Calu3 (cell line): ENCODE data around the gene PPM1L. TPM values are rescaled to one million over a fixed set of nuclear protein-coding genes. Genes with fewer than 3 reads are reported as not detected.

Experiments
- BruUV-seq: library from RNA; stranded (reverse); fragments of 400-500 nt; replicated peaks from 2 replicates; lab custom pipeline; 2021; lab: Mats Ljungman, UMichigan
- CTCF ChIA-PET: fragments of 300-600 bp; sonication (Branson Sonifier 250); formaldehyde crosslinking; loops from one replicate; lab custom pipeline; 2022; ENCODE audit warnings: antibody characterized with exemption; lab: Charles Lee
- DNase-seq: peaks from one replicate; pipeline ENCODE4 v3.0.0; 2022
- H3K27ac Mint-ChIP-seq: one replicate; pipeline ENCODE4 v1.8.0; 2022; ENCODE audit warnings: mixed read lengths; ENCODE audit not compliant: unreplicated experiment
- H3K27me3 Mint-ChIP-seq: one replicate; pipeline ENCODE4 v1.8.0; 2022; ENCODE audit warnings: mixed read lengths; ENCODE audit not compliant: unreplicated experiment
- H3K36me3 Mint-ChIP-seq: one replicate; pipeline ENCODE4 v1.8.0; 2022; ENCODE audit warnings: mild to moderate bottlenecking, moderate library complexity, mixed read lengths; ENCODE audit not compliant: insufficient read depth, unreplicated experiment
- H3K4me1 Mint-ChIP-seq: one replicate; pipeline ENCODE4 v1.8.0; 2022; ENCODE audit warnings: mild to moderate bottlenecking, low read depth, mixed read lengths; ENCODE audit not compliant: unreplicated experiment
- H3K4me3 Mint-ChIP-seq: one replicate; pipeline ENCODE4 v1.8.0; 2022; ENCODE audit warnings: mild to moderate bottlenecking, low read depth, moderate library complexity, mixed read lengths; ENCODE audit not compliant: unreplicated experiment
- H3K9me3 Mint-ChIP-seq: one replicate; pipeline ENCODE4 v1.8.0; 2022; ENCODE audit warnings: low read depth, mixed read lengths; ENCODE audit not compliant: unreplicated experiment
- CTCF ChIP-seq: fragments of 200-600 bp; IDR thresholded peaks from one replicate; pipeline ENCODE4 v1.8.0; 2022; ENCODE audit warnings: antibody characterized with exemption; ENCODE audit not compliant: unreplicated experiment
- intact Hi-C: fragments of 100-400 bp; cut with micrococcal nuclease; formaldehyde crosslinking; loops from one replicate; pipeline ENCODE4 v1.10.0; 2022; ENCODE audit not compliant: unreplicated experiment
- total RNA-seq: library from RNA; stranded (reverse); gene quantifications from 2 replicates; pipeline ENCODE4 v1.2.3, GENCODE V29; 2022

The PPM1L gene
- total RNA-seq, 1 experiment from 2014 or later: 18.4 TPM

DNA sequence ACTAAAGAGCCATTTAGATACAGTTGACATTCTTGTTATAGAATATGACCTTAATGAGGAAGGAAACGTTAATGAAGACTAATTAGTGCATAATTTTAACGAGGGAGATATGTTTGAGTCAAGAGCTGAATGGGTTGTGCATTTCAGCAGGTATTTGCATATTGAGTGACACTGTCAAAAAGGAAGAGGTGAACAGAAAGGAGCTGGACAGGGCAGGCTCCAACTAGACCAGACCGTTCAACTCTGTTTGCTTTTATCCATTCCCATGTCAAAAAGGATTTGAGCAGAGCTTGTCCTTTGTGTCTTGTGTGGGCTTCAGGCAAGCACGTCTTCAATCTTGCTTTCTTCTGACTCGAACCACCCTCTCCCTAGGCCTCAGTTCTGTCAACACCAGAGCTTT, 308.4 kb downstream of the PPM1L start:
- Mint-ChIP-seq H3K36me3 (no peaks in the 10 kb centered on the region), H3K9me3 (no peaks in the 10 kb centered on the region), H3K4me1 (peaks cover under 1% of the 10 kb centered on the region), H3K4me3 (no peak overlapping the region), H3K27me3 (no peaks in the 10 kb centered on the region), H3K27ac (no peak overlapping the region)
- CTCF ChIA-PET: interaction anchor here (0.7 kb wide), 1 partner anchor 33 kb away, joined by 3 read pairs; no protein-coding TSS in a partner anchor
- intact Hi-C loops: no loop called here
- DNase-seq: no peak
- no TSS peak for BruUV-seq
- no peak for TF ChIP-seq CTCF

GRCh38 chr3:161066930-161067329, 310.9 kb downstream of the PPM1L start:
- CTCF ChIA-PET: interaction anchor here (0.6 kb wide), 1 partner anchor 110 kb away, joined by 3 read pairs; no protein-coding TSS in a partner anchor
- BruUV-seq: no TSS peak

GRCh38 chr3:161067335-161067734, 311.3 kb downstream of the PPM1L start:
- Mint-ChIP-seq H3K27ac (no peak overlapping the region), H3K36me3 (no peaks in the 10 kb centered on the region), H3K9me3 (no peaks in the 10 kb centered on the region), H3K4me3 (no peak overlapping the region), H3K4me1 (peaks cover 14% of the 10 kb centered on the region), H3K27me3 (no peaks in the 10 kb centered on the region)
- DNase-seq: no peak
- TF ChIP-seq CTCF: no peak
- intact Hi-C loops: no loop called here
- CTCF ChIA-PET: no interaction called here
- no TSS peak for BruUV-seq

More at GRCh38 chr3:161066930-161067329, 310.9 kb downstream of the PPM1L start:
- DNase-seq: no peak
- H3K4me1 Mint-ChIP-seq: peaks cover 14% of the 10 kb centered on the region
- no peak overlapping the region for H3K27ac Mint-ChIP-seq
- intact Hi-C loops: no loop called here
- H3K36me3 Mint-ChIP-seq: no peaks in the 10 kb centered on the region
- no peak overlapping the region for H3K4me3 Mint-ChIP-seq
- H3K27me3 Mint-ChIP-seq: no peaks in the 10 kb centered on the region
- TF ChIP-seq CTCF: no peak
- H3K9me3 Mint-ChIP-seq: no peaks in the 10 kb centered on the region

- Mint-ChIP-seq H3K4me3 (no peak overlapping the region), H3K9me3 (no peaks in the 10 kb centered on the region), H3K27me3 (no peaks in the 10 kb centered on the region), H3K4me1 (peaks cover 14% of the 10 kb centered on the region), H3K27ac (peak overlapping the region; percentile 14), H3K36me3 (no peaks in the 10 kb centered on the region)
- BruUV-seq: no TSS peak
- TF ChIP-seq CTCF: no peak
- intact Hi-C loops: loop anchor here (5.0 kb wide), 1 partner anchor 72 kb away; no protein-coding TSS in a partner anchor
- CTCF ChIA-PET: interaction anchor here (0.5 to 1.9 kb wide), 7 partner anchors 19 to 584 kb away, joined by 3 to 9 read pairs (median 3); no protein-coding TSS in a partner anchor
- DNase-seq: peak; percentile 31
Observed at GRCh38 chr3:161069511-161070251, 313.6 kb downstream of the PPM1L start.
